ENCODE data around the gene WBP2. TPM values are rescaled to one million over a fixed set of nuclear protein-coding genes. Genes with fewer than 3 reads are reported as not detected.

WBP2 gene
- total RNA-seq, 1 donor from 2014 or later, result 65.5 TPM

DNA sequence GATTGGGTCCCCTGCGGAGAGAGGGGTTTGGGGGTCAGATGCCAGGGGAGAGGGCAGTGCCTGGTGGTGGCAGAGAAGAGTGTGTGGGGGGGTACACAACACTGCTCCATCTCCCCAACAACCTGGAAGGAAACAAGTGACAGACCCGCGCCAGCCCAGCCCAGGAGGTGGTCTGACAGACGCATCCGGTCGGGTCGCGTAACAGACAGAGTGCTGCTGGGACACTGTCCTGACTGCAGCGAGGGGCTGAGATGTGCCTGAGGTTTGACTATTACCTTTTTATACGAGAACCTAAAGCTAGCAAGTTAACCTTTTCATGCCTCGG is 27.1 kb downstream of the WBP2 start:
- TF ChIP-seq, protein P1, sequence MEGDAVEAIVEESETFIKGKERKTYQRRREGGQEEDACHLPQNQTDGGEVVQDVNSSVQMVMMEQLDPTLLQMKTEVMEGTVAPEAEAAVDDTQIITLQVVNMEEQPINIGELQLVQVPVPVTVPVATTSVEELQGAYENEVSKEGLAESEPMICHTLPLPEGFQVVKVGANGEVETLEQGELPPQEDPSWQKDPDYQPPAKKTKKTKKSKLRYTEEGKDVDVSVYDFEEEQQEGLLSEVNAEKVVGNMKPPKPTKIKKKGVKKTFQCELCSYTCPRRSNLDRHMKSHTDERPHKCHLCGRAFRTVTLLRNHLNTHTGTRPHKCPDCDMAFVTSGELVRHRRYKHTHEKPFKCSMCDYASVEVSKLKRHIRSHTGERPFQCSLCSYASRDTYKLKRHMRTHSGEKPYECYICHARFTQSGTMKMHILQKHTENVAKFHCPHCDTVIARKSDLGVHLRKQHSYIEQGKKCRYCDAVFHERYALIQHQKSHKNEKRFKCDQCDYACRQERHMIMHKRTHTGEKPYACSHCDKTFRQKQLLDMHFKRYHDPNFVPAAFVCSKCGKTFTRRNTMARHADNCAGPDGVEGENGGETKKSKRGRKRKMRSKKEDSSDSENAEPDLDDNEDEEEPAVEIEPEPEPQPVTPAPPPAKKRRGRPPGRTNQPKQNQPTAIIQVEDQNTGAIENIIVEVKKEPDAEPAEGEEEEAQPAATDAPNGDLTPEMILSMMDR (conservative IDR thresholded peaks at IDR 0.05; ENCODE audit: low read depth, low read length), result no peak
- no peak overlapping the region for H3K4me3 ChIP-seq (ENCODE audit: low read depth, low read length)
- no peak for DNase-seq (ENCODE audit: low read depth)

DNA sequence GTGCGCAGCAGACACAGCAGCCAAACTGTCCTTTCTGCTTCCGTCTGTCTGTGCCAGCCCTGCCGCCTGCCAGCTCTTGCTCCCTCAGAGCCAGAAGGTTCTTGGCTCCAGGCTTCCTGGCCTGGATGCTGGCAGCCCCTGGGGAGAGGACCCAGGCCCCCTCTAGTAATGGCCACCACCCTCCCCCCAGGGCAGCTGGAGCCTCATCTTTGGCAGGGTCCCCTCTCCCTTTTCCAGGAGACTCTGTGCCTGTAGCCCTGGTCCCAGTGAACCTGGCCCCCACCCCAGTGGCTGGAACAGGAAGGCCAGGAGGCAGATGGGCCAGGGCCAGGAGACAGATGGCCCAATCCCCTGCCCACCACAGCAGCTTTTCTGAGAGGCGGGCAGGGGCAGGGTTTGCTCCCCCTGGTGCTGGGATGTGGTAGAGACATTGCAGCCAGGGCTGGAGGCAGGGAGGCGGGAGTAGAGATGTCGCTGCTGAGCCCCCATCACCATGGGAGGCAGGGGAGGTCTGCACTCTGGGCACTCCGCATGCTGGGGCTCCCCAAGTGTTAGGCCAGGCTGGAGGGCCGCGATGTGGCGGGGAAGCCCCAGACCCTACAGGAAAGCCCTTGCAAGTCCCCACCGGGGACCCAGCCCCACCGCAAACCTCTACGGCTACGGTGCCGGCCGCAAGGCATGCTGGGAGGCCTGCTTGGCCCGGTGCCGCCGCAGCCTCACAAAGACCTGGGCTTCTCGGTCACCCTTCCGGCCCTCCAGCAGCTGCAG is 27.6 kb downstream of the WBP2 start:
- TF ChIP-seq, protein P1 (conservative IDR thresholded peaks at IDR 0.05; ENCODE audit: low read depth, low read length), result peak; percentile 62
- no peak overlapping the region for H3K4me3 ChIP-seq (ENCODE audit: low read depth, low read length)
- DNase-seq (ENCODE audit: low read depth), result no peak

DNA sequence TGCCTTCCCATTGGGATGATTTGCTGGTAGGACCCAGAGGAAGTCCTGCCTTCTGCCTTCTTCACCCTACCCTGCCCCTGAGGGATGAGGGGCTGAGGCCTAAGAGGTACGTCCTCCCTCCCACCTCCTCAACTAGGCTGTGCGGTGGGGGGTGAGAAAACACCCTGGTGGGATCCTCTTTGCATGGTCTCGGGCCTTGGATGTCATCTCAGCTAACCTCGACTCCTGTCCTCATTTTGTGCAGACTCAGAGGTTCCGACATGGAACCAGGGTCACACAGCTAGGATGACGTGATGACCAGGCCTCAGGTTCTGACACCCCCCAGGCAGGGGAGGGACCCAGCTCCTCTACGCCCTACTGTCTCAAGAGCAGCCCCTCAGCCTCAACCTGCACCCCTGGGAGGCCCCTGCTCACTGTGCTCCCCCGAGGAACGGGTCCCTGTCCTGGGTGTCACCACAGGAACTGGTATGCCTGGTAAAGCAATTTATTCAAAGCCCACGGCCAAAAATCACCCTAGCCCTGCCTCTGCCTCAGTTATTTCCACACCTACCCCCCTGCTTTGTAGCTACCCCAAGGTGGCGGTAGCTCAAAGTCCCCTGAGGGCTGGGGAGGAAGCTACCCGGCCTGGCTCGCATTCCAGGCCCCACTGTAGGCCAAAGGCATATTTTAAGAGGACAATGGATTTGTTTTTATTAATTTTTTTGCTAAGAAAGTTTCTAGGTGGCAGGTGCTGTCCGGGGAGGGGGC is 28.4 kb downstream of the WBP2 start:
- TF ChIP-seq, protein P1 (conservative IDR thresholded peaks at IDR 0.05; ENCODE audit: low read depth, low read length), result no peak
- DNase-seq (ENCODE audit: low read depth), result no peak
- no peak overlapping the region for H3K4me3 ChIP-seq (ENCODE audit: low read depth, low read length)

DNA sequence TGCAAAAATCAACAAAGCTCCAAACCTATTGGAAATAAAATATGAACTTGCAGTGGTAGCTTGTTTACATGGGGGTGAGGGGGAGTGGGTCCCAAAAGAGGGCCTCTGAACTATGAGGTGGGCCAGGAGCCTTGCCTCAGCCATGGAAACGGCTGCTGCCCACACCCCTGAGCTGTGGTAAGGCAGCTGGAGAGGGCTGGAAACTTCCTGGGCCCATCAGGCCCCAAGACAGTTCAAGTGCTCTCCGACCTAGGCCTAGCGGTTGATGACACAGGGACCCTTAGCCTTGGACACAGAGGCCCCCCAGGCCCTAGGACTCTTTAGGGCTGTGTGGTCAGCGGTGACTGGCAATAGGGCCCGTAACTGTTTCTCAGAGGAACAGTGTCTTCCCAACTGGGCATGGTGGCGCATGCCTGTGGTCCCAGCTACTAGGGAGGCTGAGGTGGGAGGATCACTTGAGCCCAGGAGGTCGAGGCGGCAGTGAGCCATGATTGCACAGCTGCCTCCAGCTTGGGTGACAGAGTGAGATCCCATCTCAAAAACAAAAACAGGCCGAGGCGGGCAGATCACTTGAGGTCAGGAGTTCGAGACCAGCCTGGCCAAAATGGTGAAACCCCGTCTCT is 29.3 kb downstream of the WBP2 start:
- DNase-seq (ENCODE audit: low read depth), result no peak
- H3K4me3 ChIP-seq (ENCODE audit: low read depth, low read length), result no peak overlapping the region
- TF ChIP-seq, protein P1 (conservative IDR thresholded peaks at IDR 0.05; ENCODE audit: low read depth, low read length), result no peak

DNA sequence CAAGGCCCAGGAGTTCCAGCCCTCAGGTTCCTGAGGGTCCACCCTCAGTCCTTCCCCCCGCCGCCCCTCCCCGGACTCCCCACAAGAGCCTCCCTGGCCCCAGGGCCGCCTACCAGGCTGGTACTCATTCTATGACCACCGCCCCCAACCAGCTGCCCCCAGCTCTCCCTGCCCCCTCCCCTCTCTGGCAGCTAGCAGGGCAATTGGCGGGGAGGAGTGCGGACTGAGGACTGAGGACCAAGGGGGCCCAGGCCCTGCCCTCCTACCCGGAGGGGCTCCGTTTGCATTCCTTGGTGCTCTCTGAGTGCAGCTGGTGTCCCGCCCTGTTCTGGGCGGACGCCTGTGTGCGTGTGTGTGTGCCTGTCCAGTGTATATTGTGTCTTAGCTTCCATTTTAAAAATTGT is 30.0 kb downstream of the WBP2 start:
- TF ChIP-seq, protein P1 (conservative IDR thresholded peaks at IDR 0.05; ENCODE audit: low read depth, low read length), result no peak
- DNase-seq (ENCODE audit: low read depth), result no peak
- no peak overlapping the region for H3K4me3 ChIP-seq (ENCODE audit: low read depth, low read length)

DNA sequence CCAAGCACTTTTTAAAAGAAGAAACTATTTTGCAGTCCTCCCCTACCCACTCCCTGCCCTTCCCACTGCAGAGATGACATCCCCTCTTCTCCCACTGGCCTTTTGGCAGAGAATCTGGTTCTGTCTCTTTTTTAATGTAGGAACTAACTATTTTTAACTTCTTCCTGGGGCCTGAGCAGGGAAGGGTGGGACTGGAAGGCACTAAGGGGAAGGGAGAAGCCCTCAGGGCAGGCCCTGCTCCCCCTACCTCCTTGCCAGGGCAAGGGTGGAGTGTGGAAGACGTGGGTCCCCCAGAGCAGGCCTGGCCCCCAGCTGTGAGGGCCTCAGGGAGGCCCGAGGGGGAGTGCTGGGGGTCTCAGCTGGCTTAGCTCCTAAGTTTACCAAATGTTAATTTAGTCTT is 30.5 kb downstream of the WBP2 start:
- DNase-seq (ENCODE audit: low read depth), result no peak
- no peak overlapping the region for H3K4me3 ChIP-seq (ENCODE audit: low read depth, low read length)
- TF ChIP-seq, protein P1 (conservative IDR thresholded peaks at IDR 0.05; ENCODE audit: low read depth, low read length), result no peak
